Left renal pelvis (tissue), 4 donors: Measurements from ENCODE around the gene ARL13B. TPM values are rescaled to one million over a fixed set of nuclear protein-coding genes. Genes with fewer than 3 reads are reported as not detected.
"Not testable (repeated sequence)": the region's sequence is repeated elsewhere in the genome, so short reads cannot be mapped to it uniquely, and the experiment has no call there.

Experiments used
- DNase-seq, 4 donors: peaks; one replicate each; pipeline ENCODE4 v3.0.0-alpha.2; 2013; ENCODE audit warnings: low read depth in 4 of 4, low spot score in 3 of 4
- polyA plus RNA-seq, 4 donors: library from polyadenylated mRNA; unstranded; fragments of 120-200 nt; gene quantifications; one replicate each; pipeline ENCODE4 v1.2.1, GENCODE V29; 2013; ENCODE audit not compliant: insufficient read length in 4 of 4

ARL13B gene
- polyA plus RNA-seq, 4 donors: 16.7 to 23.5 (median 20.5) TPM

GRCh38 chr3:93992207-93992606 lies 12.3 kb downstream of the ARL13B start:
- no peak for DNase-seq

GRCh38 chr3:93994056-93994455 lies 14.1 kb downstream of the ARL13B start:
- no peak for DNase-seq

GRCh38 chr3:94001191-94001590 lies 21.2 kb downstream of the ARL13B start:
- no peak for DNase-seq

- DNase-seq: no peak
Observed at GRCh38 chr3:94001827-94002495, 22.0 kb downstream of the ARL13B start.

GRCh38 chr3:94004301-94004910 lies 24.5 kb downstream of the ARL13B start:
- DNase-seq: no peak

- no peak for DNase-seq
Observed at GRCh38 chr3:94008253-94008652, 28.3 kb downstream of the ARL13B start.

GRCh38 chr3:94009608-94010007 lies 29.7 kb downstream of the ARL13B start:
- DNase-seq: no peak

- DNase-seq: no peak
Observed at GRCh38 chr3:94011233-94011711, 31.3 kb downstream of the ARL13B start.

- DNase-seq: no peak
Observed at GRCh38 chr3:94012185-94012584, 32.2 kb downstream of the ARL13B start.

GRCh38 chr3:94015025-94015424 lies 35.1 kb downstream of the ARL13B start:
- DNase-seq: no peak

GRCh38 chr3:94019659-94020058 lies 39.7 kb downstream of the ARL13B start:
- no peak for DNase-seq

- DNase-seq: no peak
Observed at GRCh38 chr3:94020293-94020692, 40.3 kb downstream of the ARL13B start.

- no peak for DNase-seq
Observed at GRCh38 chr3:94024385-94024784, 44.4 kb downstream of the ARL13B start.

GRCh38 chr3:94026623-94027022 lies 46.7 kb downstream of the ARL13B start:
- no peak for DNase-seq

GRCh38 chr3:94028093-94028837 lies 48.3 kb downstream of the ARL13B start, which contains the start of gene STX19:
STX19 (minus strand) TSS chr3:94028597; CDS start chr3:94015269, 13,328 bp downstream.
- DNase-seq: no peak

GRCh38 chr3:94036909-94037507 lies 57.1 kb downstream of the ARL13B start:
- DNase-seq: no peak

- DNase-seq: no peak
Observed at GRCh38 chr3:94043285-94043684, 63.3 kb downstream of the ARL13B start.

GRCh38 chr3:94044100-94044936 lies 64.4 kb downstream of the ARL13B start:
- DNase-seq: not testable (repeated sequence)

GRCh38 chr3:94046533-94046932 lies 66.6 kb downstream of the ARL13B start:
- DNase-seq: no peak

GRCh38 chr3:94049267-94049666 lies 69.3 kb downstream of the ARL13B start:
- no peak for DNase-seq
